Activated naive CD8-positive, alpha-beta T cell treated with anti-CD3 and anti-CD28 coated beads, Interleukin-2, amount 10 ng/mL, durations not matched to agents 7 days and 5 days (primary cell): Measurements from ENCODE around the gene KATNIP. TPM values are rescaled to one million over a fixed set of nuclear protein-coding genes. Genes with fewer than 3 reads are reported as not detected.
A peak's percentile ranks its signal among the peaks of the same experiment; 100 is the strongest.
"Not testable (repeated sequence)": the region's sequence is repeated elsewhere in the genome, so short reads cannot be mapped to it uniquely, and the experiment has no call there.

Experiments used
- ATAC-seq: fragments of 150-1000 bp; cut with Tn5 transposase; one replicate; pipeline ENCODE4 v1.10.0; 2021; ENCODE audit warnings: low read depth, moderate library complexity
- POLR2A ChIA-PET: fragments of 350-600 bp; sonication (Branson Sonifier 250); formaldehyde crosslinking; loops from one replicate; lab custom pipeline; 2021; ENCODE audit warnings: antibody characterized with exemption; lab: Charles Lee
- DNase-seq: peaks from one replicate; pipeline ENCODE4 v3.0.0; 2021
- H3K27ac Mint-ChIP-seq: one replicate; pipeline ENCODE4 v1.8.0; 2022; ENCODE audit warnings: mild to moderate bottlenecking, mixed read lengths
- H3K27me3 Mint-ChIP-seq: one replicate; pipeline ENCODE4 v1.8.0; 2022; ENCODE audit warnings: mild to moderate bottlenecking, moderate library complexity, mixed read lengths
- H3K36me3 Mint-ChIP-seq: one replicate; pipeline ENCODE4 v1.8.0; 2021; ENCODE audit warnings: mild to moderate bottlenecking, mixed read lengths
- H3K4me1 Mint-ChIP-seq: one replicate; pipeline ENCODE4 v1.8.0; 2021; ENCODE audit warnings: mixed read lengths
- H3K4me3 Mint-ChIP-seq: one replicate; pipeline ENCODE4 v1.8.0; 2022; ENCODE audit warnings: mild to moderate bottlenecking, moderate library complexity, mixed read lengths
- H3K9me3 Mint-ChIP-seq: one replicate; pipeline ENCODE4 v1.8.0; 2021; ENCODE audit warnings: mixed read lengths
- total RNA-seq, 2 experiments: library from RNA; stranded (reverse); gene quantifications; one replicate each; pipeline ENCODE4 v1.2.3, GENCODE V29; 2021

KATNIP gene
- total RNA-seq, 2 experiments from 2014 or later, result 17.0 to 18.0 TPM

- no peak for ATAC-seq
- POLR2A ChIA-PET, result no interaction called here
- Mint-ChIP-seq H3K4me1 (peaks cover 23% of the 10 kb centered on the region), H3K27ac (no peak overlapping the region), H3K9me3 (no peaks in the 10 kb centered on the region), H3K4me3 (no peak overlapping the region), H3K36me3 (peaks cover 16% of the 10 kb centered on the region), H3K27me3 (no peaks in the 10 kb centered on the region)
- DNase-seq, result no peak
Observed at GRCh38 chr16:27547134-27547533, 2.8 kb upstream of the KATNIP start.

GRCh38 chr16:27547851-27548250 lies 2.1 kb upstream of the KATNIP start:
- no peaks in the 10 kb centered on the region for H3K27me3 Mint-ChIP-seq
- POLR2A ChIA-PET, result no interaction called here
- ATAC-seq, result no peak
- H3K4me1 Mint-ChIP-seq, result peaks cover 23% of the 10 kb centered on the region
- H3K27ac Mint-ChIP-seq, result no peak overlapping the region
- H3K36me3 Mint-ChIP-seq, result peaks cover 14% of the 10 kb centered on the region
- no peak overlapping the region for H3K4me3 Mint-ChIP-seq
- no peaks in the 10 kb centered on the region for H3K9me3 Mint-ChIP-seq
- DNase-seq, result no peak

DNA sequence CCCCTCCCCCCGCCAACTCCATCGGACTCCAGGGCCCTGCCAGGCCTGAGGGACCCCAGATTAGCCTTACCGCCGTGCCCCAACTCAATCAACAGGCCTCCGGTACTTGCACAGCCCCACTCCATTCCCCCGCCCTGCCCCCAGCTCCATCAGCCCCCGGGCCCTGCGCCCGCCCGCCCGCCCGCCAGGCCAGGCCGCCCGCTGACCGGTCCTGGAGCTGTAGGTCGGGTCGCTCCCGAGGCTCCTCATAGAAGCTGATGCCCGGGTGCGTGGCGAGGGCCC lies 539 bp upstream of the KATNIP start:
- DNase-seq, result no peak
- POLR2A ChIA-PET, result interaction anchor here (0.9 to 1.8 kb wide), 8 partner anchors 9 to 85 kb away, joined by 3 to 8 read pairs (median 4); no protein-coding TSS in a partner anchor
- H3K4me1 Mint-ChIP-seq, result peaks cover 23% of the 10 kb centered on the region

GRCh38 chr16:27550582-27550920 lies 607 bp downstream of the KATNIP start:
- POLR2A ChIA-PET, result interaction anchor here (0.5 to 1.8 kb wide), 8 partner anchors 10 to 440 kb away, joined by 3 to 6 read pairs (median 4); no protein-coding TSS in a partner anchor
- peaks cover 2% of the 10 kb centered on the region for H3K36me3 Mint-ChIP-seq
- DNase-seq, result no peak

More for the DNA sequence above, 539 bp upstream of the KATNIP start:
- Mint-ChIP-seq H3K27me3 (no peaks in the 10 kb centered on the region), H3K36me3 (peaks cover 6% of the 10 kb centered on the region), H3K4me3 (peak overlapping the region; percentile 92), H3K27ac (peak overlapping the region; percentile 83), H3K9me3 (no peaks in the 10 kb centered on the region)
- peak; percentile 35 for ATAC-seq

GRCh38 chr16:27551036-27551435 lies 1.1 kb downstream of the KATNIP start:
- DNase-seq (no peak), ATAC-seq (no peak)
- Mint-ChIP-seq H3K9me3 (no peaks in the 10 kb centered on the region), H3K27me3 (no peaks in the 10 kb centered on the region), H3K4me1 (peaks cover 22% of the 10 kb centered on the region), H3K36me3 (peaks cover under 1% of the 10 kb centered on the region), H3K4me3 (peak overlapping the region; percentile 92), H3K27ac (no peak overlapping the region)
- POLR2A ChIA-PET, result interaction anchor here (0.5 to 1.8 kb wide), 3 partner anchors 10 to 37 kb away, joined by 3 to 6 read pairs (median 3); no protein-coding TSS in a partner anchor

More at GRCh38 chr16:27550582-27550920, 607 bp downstream of the KATNIP start:
- peak overlapping the region; percentile 92 for H3K4me3 Mint-ChIP-seq
- no peaks in the 10 kb centered on the region for H3K9me3 Mint-ChIP-seq
- H3K4me1 Mint-ChIP-seq, result peaks cover 23% of the 10 kb centered on the region
- H3K27me3 Mint-ChIP-seq, result no peaks in the 10 kb centered on the region
- no peak for ATAC-seq
- peak overlapping the region; percentile 83 for H3K27ac Mint-ChIP-seq

GRCh38 chr16:27556471-27556870 lies 6.5 kb downstream of the KATNIP start:
- H3K9me3 Mint-ChIP-seq, result no peaks in the 10 kb centered on the region
- ATAC-seq, result no peak
- H3K27ac Mint-ChIP-seq, result no peak overlapping the region
- POLR2A ChIA-PET, result no interaction called here
- peaks cover 2% of the 10 kb centered on the region for H3K4me1 Mint-ChIP-seq
- no peak for DNase-seq
- no peaks in the 10 kb centered on the region for H3K27me3 Mint-ChIP-seq
- H3K36me3 Mint-ChIP-seq, result peaks cover 2% of the 10 kb centered on the region
- no peak overlapping the region for H3K4me3 Mint-ChIP-seq

- peaks cover 2% of the 10 kb centered on the region for H3K36me3 Mint-ChIP-seq
- H3K9me3 Mint-ChIP-seq, result no peaks in the 10 kb centered on the region
- H3K27me3 Mint-ChIP-seq, result no peaks in the 10 kb centered on the region
- ATAC-seq (no peak), DNase-seq (no peak)
- no peak overlapping the region for H3K4me3 Mint-ChIP-seq
- H3K27ac Mint-ChIP-seq, result no peak overlapping the region
- POLR2A ChIA-PET, result no interaction called here
- peaks cover 2% of the 10 kb centered on the region for H3K4me1 Mint-ChIP-seq
Observed at GRCh38 chr16:27558434-27558833, 8.5 kb downstream of the KATNIP start.

- Mint-ChIP-seq H3K4me3 (no peak overlapping the region), H3K9me3 (no peaks in the 10 kb centered on the region), H3K36me3 (peaks cover 2% of the 10 kb centered on the region), H3K27ac (no peak overlapping the region), H3K4me1 (peaks cover 2% of the 10 kb centered on the region), H3K27me3 (peaks cover 2% of the 10 kb centered on the region)
- ATAC-seq (no peak), DNase-seq (no peak)
- POLR2A ChIA-PET, result no interaction called here
Observed at GRCh38 chr16:27558932-27559331, 9.0 kb downstream of the KATNIP start.

DNA sequence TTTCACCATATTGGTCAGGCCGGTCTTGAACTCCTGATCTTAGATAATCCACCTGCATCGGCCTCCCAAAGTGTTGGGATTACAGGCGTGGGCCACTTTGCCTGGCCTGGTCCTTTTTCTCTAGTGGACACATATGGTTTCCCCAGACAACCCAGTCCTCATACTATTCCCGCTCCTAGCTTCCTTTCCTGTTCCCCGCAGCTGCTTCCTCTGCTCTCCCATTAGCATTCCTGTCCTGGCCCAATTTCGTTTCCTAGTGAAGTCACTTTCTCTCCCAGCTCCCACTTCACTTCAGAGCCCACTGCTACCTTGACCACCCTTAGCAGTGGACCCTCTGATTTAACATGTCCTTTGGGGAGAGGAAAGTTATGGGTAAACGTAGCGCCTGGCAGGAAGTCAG lies 11.3 kb downstream of the KATNIP start:
- Mint-ChIP-seq H3K4me1 (peaks cover 2% of the 10 kb centered on the region), H3K27ac (no peak overlapping the region), H3K36me3 (peaks cover 2% of the 10 kb centered on the region), H3K27me3 (peaks cover 2% of the 10 kb centered on the region), H3K4me3 (no peak overlapping the region), H3K9me3 (no peaks in the 10 kb centered on the region)
- no peak for ATAC-seq
- no peak for DNase-seq
- POLR2A ChIA-PET, result interaction anchor here (1.0 kb wide), 1 partner anchor 11 kb away, joined by 3 read pairs; the partner anchor contains the start of genes GTF3C1 and KATNIP

DNA sequence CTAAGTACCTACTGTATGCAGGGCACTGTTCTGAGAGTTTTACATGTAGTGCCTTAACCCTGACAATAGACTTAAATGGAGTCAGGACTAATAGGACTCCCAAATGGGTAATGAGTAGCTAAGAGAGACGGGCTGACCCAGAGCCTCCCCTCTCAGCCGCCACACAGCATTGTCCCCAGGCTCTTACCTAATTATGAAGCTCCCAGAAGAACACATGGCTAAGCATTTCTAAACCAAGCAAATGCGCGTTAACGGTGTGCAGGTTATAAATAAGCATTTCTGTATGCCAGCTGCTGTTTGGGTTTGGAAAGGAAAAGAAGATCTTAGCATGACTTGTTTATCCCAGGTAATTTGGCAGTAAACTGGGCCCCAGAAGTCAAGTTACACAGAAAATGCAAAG lies 14.3 kb downstream of the KATNIP start:
- Mint-ChIP-seq H3K27ac (no peak overlapping the region), H3K36me3 (no peaks in the 10 kb centered on the region)
- no peak for DNase-seq

GRCh38 chr16:27566417-27566816 lies 16.5 kb downstream of the KATNIP start:
- ATAC-seq, result no peak
- POLR2A ChIA-PET, result no interaction called here
- no peaks in the 10 kb centered on the region for H3K36me3 Mint-ChIP-seq
- no peaks in the 10 kb centered on the region for H3K4me1 Mint-ChIP-seq
- DNase-seq, result no peak
- H3K27me3 Mint-ChIP-seq, result peaks cover 2% of the 10 kb centered on the region
- H3K9me3 Mint-ChIP-seq, result no peaks in the 10 kb centered on the region
- no peak overlapping the region for H3K4me3 Mint-ChIP-seq
- H3K27ac Mint-ChIP-seq, result no peak overlapping the region

More for the DNA sequence above, 14.3 kb downstream of the KATNIP start:
- Mint-ChIP-seq H3K4me3 (no peak overlapping the region), H3K4me1 (no peaks in the 10 kb centered on the region), H3K27me3 (peaks cover 2% of the 10 kb centered on the region), H3K9me3 (no peaks in the 10 kb centered on the region)
- ATAC-seq, result no peak
- POLR2A ChIA-PET, result interaction anchor here (1.8 kb wide), 1 partner anchor 14 kb away, joined by 6 read pairs; the partner anchor contains the start of genes GTF3C1 and KATNIP

DNA sequence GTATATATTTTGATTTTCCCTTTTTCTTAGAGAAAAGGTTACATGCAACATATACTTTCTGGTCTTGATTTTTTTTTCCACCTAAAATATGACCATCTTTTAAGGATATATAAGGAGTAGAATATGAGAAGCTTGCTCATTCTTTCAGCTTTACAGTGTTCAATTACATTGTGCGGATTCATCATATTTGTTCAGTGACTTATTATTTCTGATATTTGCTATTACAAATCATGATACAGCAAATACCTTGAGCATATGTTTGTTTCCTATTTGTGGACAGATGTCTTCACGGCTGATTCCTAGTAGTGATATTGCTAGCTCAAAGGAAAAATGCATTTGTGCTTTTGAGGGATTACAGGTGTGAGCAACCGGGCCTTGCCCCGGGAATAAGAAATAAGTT lies 18.1 kb downstream of the KATNIP start:
- no peak overlapping the region for H3K27ac Mint-ChIP-seq
- no peaks in the 10 kb centered on the region for H3K9me3 Mint-ChIP-seq
- H3K36me3 Mint-ChIP-seq, result no peaks in the 10 kb centered on the region

GRCh38 chr16:27570986-27571385 lies 21.0 kb downstream of the KATNIP start:
- H3K4me3 Mint-ChIP-seq, H3K36me3 Mint-ChIP-seq, H3K9me3 Mint-ChIP-seq, POLR2A ChIA-PET, H3K4me1 Mint-ChIP-seq, ATAC-seq, H3K27me3 Mint-ChIP-seq, H3K27ac Mint-ChIP-seq, DNase-seq: not testable (repeated sequence)

More for the DNA sequence above, 18.1 kb downstream of the KATNIP start:
- DNase-seq (no peak), ATAC-seq (no peak)
- no peaks in the 10 kb centered on the region for H3K4me1 Mint-ChIP-seq
- H3K27me3 Mint-ChIP-seq, result peaks cover 2% of the 10 kb centered on the region
- POLR2A ChIA-PET, result no interaction called here
- no peak overlapping the region for H3K4me3 Mint-ChIP-seq

DNA sequence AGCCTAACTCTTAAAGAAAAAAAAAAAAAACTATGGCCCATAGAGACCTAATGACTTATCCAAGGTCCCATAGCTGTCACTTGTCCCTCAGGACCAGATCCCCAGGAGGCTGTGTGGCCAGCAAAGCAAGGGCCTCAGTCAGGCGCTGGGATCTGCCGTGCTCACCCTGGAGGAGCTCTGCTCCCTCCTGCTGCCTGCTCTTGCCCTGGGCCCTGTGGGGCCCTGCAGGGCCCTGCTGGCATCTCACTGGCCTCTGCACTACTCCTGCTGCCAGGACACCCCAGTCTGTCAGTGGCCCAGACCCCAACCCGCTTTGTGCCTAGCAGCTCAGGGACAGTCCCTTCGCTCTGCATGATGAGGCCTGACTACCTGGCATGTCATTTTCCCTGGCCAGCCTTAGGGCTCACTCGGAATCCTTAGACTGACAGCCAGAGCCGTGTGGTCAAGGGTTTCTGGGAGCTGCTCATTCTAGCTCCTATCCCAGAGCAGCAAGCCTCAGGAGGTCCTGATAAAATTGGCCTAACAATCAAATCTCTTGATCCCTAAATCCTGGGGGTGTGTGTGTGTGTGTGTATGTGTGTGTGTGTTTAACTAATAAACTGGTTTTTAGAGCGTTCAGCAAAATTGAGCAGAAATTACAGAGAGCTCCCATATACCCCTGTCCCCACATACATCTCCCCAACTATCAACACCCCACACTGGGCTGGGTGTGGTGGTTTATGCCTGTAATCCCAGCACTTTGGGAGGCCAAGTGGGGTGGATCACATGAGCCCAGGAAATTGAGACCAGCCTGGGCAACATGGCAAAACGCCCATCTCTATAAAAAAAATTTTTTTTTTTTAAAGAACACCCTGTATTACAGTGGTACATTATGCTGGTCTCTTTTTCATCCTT lies 21.7 kb downstream of the KATNIP start:
- H3K27me3 Mint-ChIP-seq, result no peaks in the 10 kb centered on the region
- no peaks in the 10 kb centered on the region for H3K9me3 Mint-ChIP-seq
- no peaks in the 10 kb centered on the region for H3K4me1 Mint-ChIP-seq
- H3K4me3 Mint-ChIP-seq, result no peak overlapping the region
- H3K36me3 Mint-ChIP-seq, result no peaks in the 10 kb centered on the region
- ATAC-seq (no peak), DNase-seq (no peak)
- H3K27ac Mint-ChIP-seq, result no peak overlapping the region
- POLR2A ChIA-PET, result no interaction called here
